NCI-H2029 (cell line): ENCODE measurements around the gene CD52.
"Not testable (repeated sequence)": the region's sequence is repeated elsewhere in the genome, so short reads cannot be mapped to it uniquely, and the experiment has no call there.

Source experiments
- DNase-seq: peaks from one replicate; lab custom pipeline; 2025; lab: John Stamatoyannopoulos, UW

Gene CD52

GRCh38 chr1:26302733-26303405 lies 14.9 kb upstream of the CD52 start:
- no peak for DNase-seq

- DNase-seq: no peak
Measured at GRCh38 chr1:26305667-26306289, 12.0 kb upstream of the CD52 start.

- peak; percentile 94 for DNase-seq
Measured at GRCh38 chr1:26306290-26307229, 11.2 kb upstream of the CD52 start, which contains the start of gene UBXN11. TSS of gene UBXN11 (minus strand) at chr1:26306636. CDS start at chr1:26302883, 3,753 bp downstream.

- no peak for DNase-seq
Measured at GRCh38 chr1:26307363-26307781, 10.4 kb upstream of the CD52 start.

- not testable (repeated sequence) for DNase-seq
Measured at GRCh38 chr1:26307966-26308899, 9.5 kb upstream of the CD52 start.

- DNase-seq: no peak
Measured at GRCh38 chr1:26314501-26314900, 3.3 kb upstream of the CD52 start.

- DNase-seq: no peak
Measured at GRCh38 chr1:26315874-26316850, 1.6 kb upstream of the CD52 start.

- DNase-seq: no peak
Measured at GRCh38 chr1:26317146-26317545, 612 bp upstream of the CD52 start.

- DNase-seq: no peak
Measured at GRCh38 chr1:26318338-26319064, 743 bp downstream of the CD52 start.

- no peak for DNase-seq
Measured at GRCh38 chr1:26320896-26321295, 3.1 kb downstream of the CD52 start.

GRCh38 chr1:26321315-26322041 lies 3.7 kb downstream of the CD52 start:
- DNase-seq: peak; percentile 25

GRCh38 chr1:26322042-26322331 lies 4.2 kb downstream of the CD52 start:
- DNase-seq: no peak

- no peak for DNase-seq
Measured at GRCh38 chr1:26323382-26323781, 5.6 kb downstream of the CD52 start.

- no peak for DNase-seq
Measured at GRCh38 chr1:26324550-26324949, 6.8 kb downstream of the CD52 start.

GRCh38 chr1:26327956-26328362 lies 10.2 kb downstream of the CD52 start:
- no peak for DNase-seq

- no peak for DNase-seq
Measured at GRCh38 chr1:26328597-26328996, 10.8 kb downstream of the CD52 start.

GRCh38 chr1:26329380-26329779 lies 11.6 kb downstream of the CD52 start:
- DNase-seq: not testable (repeated sequence)

- DNase-seq: no peak
Measured at GRCh38 chr1:26330276-26330675, 12.5 kb downstream of the CD52 start.

GRCh38 chr1:26333312-26333711 lies 15.6 kb downstream of the CD52 start:
- DNase-seq: not testable (repeated sequence)
